Naive B cell (primary cell): ENCODE measurements around the gene TSC1. TPM values are rescaled to one million over a fixed set of nuclear protein-coding genes. Genes with fewer than 3 reads are reported as not detected.

ENCODE experiments used
- ATAC-seq, 2 donors: fragments of 150-1000 bp; cut with Tn5 transposase; 2 replicates each; pipeline ENCODE4 v1.10.0; 2021; ENCODE audit warnings: low read depth in 2 of 2, mild to moderate bottlenecking in 2 of 2, moderate library complexity in 2 of 2
- DNase-seq: peaks from one replicate; pipeline ENCODE4 v3.0.0; 2022
- H3K27ac Mint-ChIP-seq, 6 donors: one replicate each; pipeline ENCODE4 v1.8.0; 2020 to 2022; ENCODE audit warnings: mild to moderate bottlenecking in 6 of 6, mixed read lengths in 6 of 6, moderate library complexity in 5 of 6, inconsistent platforms in 2 of 6
- H3K27me3 Mint-ChIP-seq, 3 donors: one replicate each; pipeline ENCODE4 v1.8.0; 2021 to 2022; ENCODE audit warnings: mixed read lengths in 3 of 3, mild to moderate bottlenecking in 1 of 3
- H3K36me3 Mint-ChIP-seq, 2 donors: one replicate each; pipeline ENCODE4 v1.8.0; 2020 to 2022; ENCODE audit warnings: mixed read lengths in 2 of 2, inconsistent platforms in 1 of 2, mild to moderate bottlenecking in 1 of 2
- H3K4me1 Mint-ChIP-seq, 3 donors: one replicate each; pipeline ENCODE4 v1.8.0; 2020 to 2022; ENCODE audit warnings: mixed read lengths in 3 of 3, inconsistent platforms in 1 of 3, mild to moderate bottlenecking in 1 of 3, moderate library complexity in 1 of 3
- H3K4me3 Mint-ChIP-seq, 8 donors: one replicate each; pipeline ENCODE4 v1.8.0; 2020 to 2022; ENCODE audit warnings: mild to moderate bottlenecking in 8 of 8, mixed read lengths in 8 of 8, moderate library complexity in 8 of 8, inconsistent platforms in 2 of 8
- H3K9me3 Mint-ChIP-seq, 7 donors: one replicate each; pipeline ENCODE4 v1.8.0; 2020 to 2022; ENCODE audit warnings: mixed read lengths in 7 of 7, mild to moderate bottlenecking in 5 of 7, inconsistent platforms in 2 of 7, moderate library complexity in 1 of 7
- polyA plus RNA-seq, 6 donors: library from polyadenylated mRNA; unstranded; fragments of 300-500 nt; fragmentation: Illumina TruSeq; gene quantifications; one replicate each; pipeline ENCODE4 v1.2.3, GENCODE V29; 2021; ENCODE audit warnings: low read depth in 6 of 6

TSC1 gene
- polyA plus RNA-seq, 6 donors from 2014 or later = 1.00 to 14.4 (median 8.6) TPM

DNA sequence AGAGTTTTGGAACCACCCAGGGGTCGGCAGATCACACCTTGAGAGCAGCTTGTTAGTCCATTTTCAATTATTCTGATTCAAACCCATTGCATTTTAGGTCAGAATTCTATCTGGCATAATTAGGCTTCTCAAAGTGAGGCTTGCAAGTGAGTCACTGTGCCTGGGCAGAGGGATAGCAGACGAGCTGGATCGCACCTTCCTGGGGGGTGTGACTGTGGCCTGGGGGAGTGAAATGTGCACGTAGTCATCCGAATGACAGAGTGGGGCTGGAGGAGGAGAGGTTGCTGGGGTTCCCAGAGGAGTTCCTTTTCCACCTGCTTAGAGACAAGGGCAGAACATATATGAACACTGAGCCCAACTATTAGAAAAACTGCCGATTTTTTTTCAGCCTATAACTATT lies 34.0 kb downstream of the TSC1 start:
- Mint-ChIP-seq H3K36me3 (peaks cover 8 to 29% of the 10 kb centered on the region in 2 donors), H3K27ac (no peak overlapping the region), H3K4me3 (no peak overlapping the region), H3K4me1 (no peaks in the 10 kb centered on the region), H3K27me3 (no peaks in the 10 kb centered on the region), H3K9me3 (no peaks in the 10 kb centered on the region)
- no peak for DNase-seq
- ATAC-seq = no peak

DNA sequence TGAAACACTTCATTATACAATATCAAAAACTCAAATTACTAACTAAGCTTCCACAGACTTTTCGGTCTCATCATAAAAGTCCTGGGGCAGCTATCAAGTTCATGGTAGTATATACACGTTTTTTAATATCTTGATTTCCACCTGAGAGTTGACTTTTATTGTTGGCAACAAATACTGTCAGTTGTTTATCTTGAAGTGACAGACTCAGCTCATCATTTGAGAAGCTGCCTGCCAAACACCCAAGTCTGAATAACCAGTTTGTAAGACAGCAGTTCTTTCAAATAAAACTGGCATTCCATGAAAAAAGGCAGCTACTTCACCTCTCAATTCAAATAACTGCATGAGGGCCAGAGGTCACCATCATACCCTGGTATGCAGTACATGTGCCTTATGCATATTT lies 35.1 kb downstream of the TSC1 start:
- H3K36me3 Mint-ChIP-seq = peaks cover 8 to 27% of the 10 kb centered on the region in 2 donors
- no peaks in the 10 kb centered on the region for H3K9me3 Mint-ChIP-seq
- no peak overlapping the region for H3K27ac Mint-ChIP-seq
- ATAC-seq = no peak
- no peak for DNase-seq
- no peaks in the 10 kb centered on the region for H3K4me1 Mint-ChIP-seq
- H3K27me3 Mint-ChIP-seq = no peaks in the 10 kb centered on the region
- H3K4me3 Mint-ChIP-seq = no peak overlapping the region

DNA sequence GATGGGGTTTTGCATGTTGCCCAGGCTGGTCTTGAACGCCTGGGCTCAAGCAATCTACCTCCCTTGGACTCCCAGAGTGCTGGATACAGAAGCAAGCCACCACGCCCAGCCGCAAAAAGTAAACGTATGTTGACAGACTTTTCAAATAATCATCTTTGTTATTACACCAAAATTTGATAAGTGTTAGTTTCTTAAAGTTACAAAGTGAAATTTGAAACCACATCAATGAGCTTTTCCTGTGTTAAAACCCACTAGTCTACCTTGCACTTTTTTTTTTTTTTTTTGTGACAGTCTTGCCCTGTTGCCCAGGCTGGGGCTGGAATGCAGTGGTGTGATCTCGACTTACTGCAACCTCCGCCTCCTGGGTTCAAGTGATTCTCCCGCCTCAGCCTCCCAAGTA lies 35.8 kb downstream of the TSC1 start:
- Mint-ChIP-seq H3K4me1 (no peaks in the 10 kb centered on the region), H3K4me3 (no peak overlapping the region), H3K36me3 (peaks cover 8 to 27% of the 10 kb centered on the region in 2 donors), H3K9me3 (no peaks in the 10 kb centered on the region), H3K27me3 (no peaks in the 10 kb centered on the region), H3K27ac (no peak overlapping the region)
- no peak for ATAC-seq
- DNase-seq = no peak

DNA sequence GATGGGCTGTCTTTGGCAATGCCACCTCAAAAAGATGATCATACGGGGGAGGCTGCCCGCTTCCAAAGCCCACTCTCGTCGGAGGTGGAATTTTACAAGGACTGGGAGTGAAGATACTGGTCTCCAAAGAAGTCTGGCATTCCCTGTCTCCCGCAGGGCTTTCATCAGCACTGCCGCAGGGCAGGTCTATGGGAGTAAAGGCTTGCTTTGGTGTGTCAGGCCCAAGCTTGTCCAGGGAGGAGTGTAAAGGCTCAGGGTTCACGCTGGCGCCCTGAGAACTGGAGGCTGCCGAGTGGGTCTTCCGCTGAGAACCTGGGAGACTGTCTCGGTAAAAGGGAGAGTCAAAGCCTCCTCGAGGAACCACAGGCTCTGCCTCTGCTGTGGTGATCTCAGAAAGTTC lies 38.7 kb downstream of the TSC1 start:
- H3K27me3 Mint-ChIP-seq = no peaks in the 10 kb centered on the region
- H3K36me3 Mint-ChIP-seq = peaks cover 7 to 13% of the 10 kb centered on the region in 2 donors
- H3K4me3 Mint-ChIP-seq = no peak overlapping the region
- H3K4me1 Mint-ChIP-seq = peaks cover 0 to 7% (median 4%) of the 10 kb centered on the region in 3 donors
- H3K27ac Mint-ChIP-seq = no peak overlapping the region
- no peak for ATAC-seq
- DNase-seq = no peak
- H3K9me3 Mint-ChIP-seq = no peaks in the 10 kb centered on the region

DNA sequence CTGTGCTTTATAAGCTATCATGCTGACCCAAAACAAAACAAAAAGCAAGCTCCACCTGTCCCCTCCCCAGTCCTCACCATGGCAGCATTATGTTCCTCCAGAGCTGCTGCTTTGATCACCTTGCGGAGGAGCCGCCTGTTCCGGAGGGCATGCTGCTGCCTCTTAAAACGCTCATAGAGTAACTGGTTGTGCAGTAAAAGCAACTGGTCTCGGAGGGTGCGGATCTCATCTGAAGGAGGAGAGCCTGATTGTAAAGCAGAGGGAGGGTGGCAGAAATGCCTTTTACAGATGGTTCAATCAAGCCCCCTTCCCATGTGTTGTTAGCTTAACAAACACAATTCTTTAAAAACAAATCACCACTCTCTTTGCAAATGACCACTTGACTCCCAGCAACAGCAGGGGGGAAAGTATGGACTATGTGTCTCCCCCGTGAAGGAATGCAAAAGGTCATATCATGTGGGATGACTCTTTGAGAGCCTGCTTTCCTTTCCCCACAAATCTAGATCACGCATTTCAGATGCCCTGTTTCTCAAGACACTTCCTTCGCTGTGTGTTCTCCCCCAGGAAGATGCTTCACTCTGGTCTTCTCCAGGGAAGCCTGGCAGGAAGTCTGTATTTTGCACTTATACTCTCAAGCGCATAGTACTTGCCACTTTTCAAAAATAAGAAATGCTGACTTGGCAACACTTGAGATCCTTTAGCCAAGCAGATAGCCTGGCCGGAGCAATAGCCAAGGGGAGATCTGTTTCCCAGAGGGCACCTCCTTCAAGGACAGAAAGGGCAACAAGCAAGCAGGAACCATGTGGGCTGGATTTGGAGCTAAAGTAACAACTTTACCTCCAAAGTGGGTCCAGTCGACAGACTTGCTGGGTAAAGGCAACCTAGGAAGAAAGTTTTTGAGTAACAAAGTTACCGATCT lies 40.6 kb downstream of the TSC1 start:
- no peak for DNase-seq
- peak overlapping the region in 2 of 6 donors; percentile 40 to 46 for H3K27ac Mint-ChIP-seq
- peaks cover 0 to 7% of the 10 kb centered on the region in 2 donors for H3K36me3 Mint-ChIP-seq
- ATAC-seq = no peak
- peak overlapping the region in 1 of 8 donors; percentile 37 for H3K4me3 Mint-ChIP-seq
- no peaks in the 10 kb centered on the region for H3K27me3 Mint-ChIP-seq
- no peaks in the 10 kb centered on the region for H3K9me3 Mint-ChIP-seq
- H3K4me1 Mint-ChIP-seq = peaks cover 0 to 7% (median 4%) of the 10 kb centered on the region in 3 donors

DNA sequence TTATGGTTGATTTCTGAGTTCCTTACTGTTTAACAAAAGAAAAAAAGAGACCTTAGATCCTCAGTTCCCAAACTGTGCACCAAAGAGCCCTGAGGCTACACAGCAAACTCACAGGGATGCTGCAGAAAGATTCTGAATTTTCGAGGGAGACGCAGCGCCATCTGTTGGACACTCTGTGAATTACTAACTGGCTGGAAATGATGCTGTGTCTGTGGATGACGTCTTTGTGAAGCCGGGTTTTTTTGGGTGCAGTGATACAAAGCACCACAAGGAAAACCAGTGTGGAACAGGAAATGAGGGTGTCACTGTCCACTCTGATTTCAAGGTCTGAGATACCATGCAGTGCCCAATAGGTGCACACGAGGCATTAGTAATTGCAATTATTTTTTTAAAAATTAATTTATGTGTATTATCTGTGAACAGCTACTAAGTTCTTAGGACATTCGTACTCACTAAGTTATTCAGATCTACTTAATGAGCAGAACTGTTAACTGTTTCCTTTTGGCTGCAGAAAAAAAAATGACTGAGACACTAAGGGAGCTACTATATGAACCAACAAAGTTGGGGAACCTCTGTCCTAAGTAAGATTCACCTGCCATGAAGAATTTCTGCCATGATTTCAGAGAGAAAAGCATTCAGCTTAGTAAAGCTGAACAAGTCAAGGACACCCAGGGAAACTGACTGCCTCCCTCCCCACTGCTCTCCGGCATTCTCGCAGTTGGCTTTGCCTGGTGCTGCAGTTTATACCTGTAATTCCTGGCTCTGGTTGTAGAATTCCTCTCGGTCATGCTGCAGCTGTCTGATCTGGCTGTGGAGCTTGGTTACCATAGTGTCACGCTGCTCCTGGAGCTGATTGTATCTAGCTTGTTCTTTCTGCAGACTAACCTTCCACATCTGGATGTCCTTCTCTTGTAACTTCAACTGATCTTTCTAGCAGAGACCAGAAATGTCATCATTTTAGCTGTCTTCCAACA lies 42.3 kb downstream of the TSC1 start:
- ATAC-seq = peak; percentile 98
- H3K36me3 Mint-ChIP-seq = peaks cover 5 to 11% of the 10 kb centered on the region in 2 donors
- H3K9me3 Mint-ChIP-seq = no peaks in the 10 kb centered on the region
- DNase-seq = peak; percentile 74
- peaks cover 0 to 7% (median 4%) of the 10 kb centered on the region in 3 donors for H3K4me1 Mint-ChIP-seq
- H3K27me3 Mint-ChIP-seq = no peaks in the 10 kb centered on the region
- peak overlapping the region in 1 of 8 donors; percentile 1 for H3K4me3 Mint-ChIP-seq
- peak overlapping the region in 3 of 6 donors; percentile 18 to 95 (median 73) for H3K27ac Mint-ChIP-seq

DNA sequence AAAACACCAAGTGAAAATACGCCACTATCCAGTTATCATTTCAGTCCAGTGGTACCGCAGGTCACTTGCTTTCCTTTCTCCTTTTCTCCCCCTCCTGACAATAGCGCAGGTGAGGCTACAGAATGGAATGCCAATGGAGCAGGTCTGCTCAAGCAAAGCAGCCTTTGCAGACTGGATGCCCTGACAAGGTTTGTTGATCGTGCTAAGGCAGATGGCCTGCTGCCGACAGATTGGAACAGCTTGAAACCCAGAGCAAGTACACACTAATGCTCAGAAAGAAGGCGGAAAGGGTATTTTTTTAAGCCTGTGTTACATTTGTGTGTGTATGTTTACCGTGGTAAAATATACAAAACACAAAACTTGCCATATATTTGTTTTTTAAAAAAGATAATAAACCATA lies 46.4 kb downstream of the TSC1 start:
- ATAC-seq (no peak), DNase-seq (no peak)
- Mint-ChIP-seq H3K36me3 (peaks cover 21 to 29% of the 10 kb centered on the region in 2 donors), H3K27me3 (no peaks in the 10 kb centered on the region), H3K4me1 (peaks cover 4 to 7% (median 6%) of the 10 kb centered on the region in 3 donors), H3K27ac (peak overlapping the region in 1 of 6 donors; percentile 68), H3K4me3 (no peak overlapping the region), H3K9me3 (no peaks in the 10 kb centered on the region)

DNA sequence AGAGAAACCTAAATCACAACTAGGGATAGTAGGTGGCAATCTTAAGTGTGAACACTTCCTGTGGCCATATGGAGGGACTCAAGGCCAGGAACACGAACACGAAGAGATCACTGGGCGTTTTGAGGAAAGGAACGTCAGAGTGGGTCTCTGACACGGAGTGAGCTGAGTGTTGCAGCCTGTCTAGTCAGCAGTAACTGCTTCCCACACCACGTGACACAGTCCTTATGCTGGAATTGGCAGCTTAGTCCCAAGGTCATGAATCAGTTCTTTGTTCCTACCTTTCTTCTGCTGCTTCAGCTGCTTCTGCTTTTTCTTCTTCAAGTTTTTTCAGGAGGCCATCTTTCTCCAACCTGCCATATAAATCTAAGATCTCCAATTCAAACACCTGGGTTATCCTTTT lies 47.5 kb downstream of the TSC1 start:
- no peaks in the 10 kb centered on the region for H3K27me3 Mint-ChIP-seq
- H3K27ac Mint-ChIP-seq = no peak overlapping the region
- no peak overlapping the region for H3K4me3 Mint-ChIP-seq
- H3K36me3 Mint-ChIP-seq = peaks cover 21 to 22% of the 10 kb centered on the region in 2 donors
- peaks cover 2 to 8% (median 5%) of the 10 kb centered on the region in 3 donors for H3K4me1 Mint-ChIP-seq
- ATAC-seq (no peak), DNase-seq (no peak)
- H3K9me3 Mint-ChIP-seq = no peaks in the 10 kb centered on the region

DNA sequence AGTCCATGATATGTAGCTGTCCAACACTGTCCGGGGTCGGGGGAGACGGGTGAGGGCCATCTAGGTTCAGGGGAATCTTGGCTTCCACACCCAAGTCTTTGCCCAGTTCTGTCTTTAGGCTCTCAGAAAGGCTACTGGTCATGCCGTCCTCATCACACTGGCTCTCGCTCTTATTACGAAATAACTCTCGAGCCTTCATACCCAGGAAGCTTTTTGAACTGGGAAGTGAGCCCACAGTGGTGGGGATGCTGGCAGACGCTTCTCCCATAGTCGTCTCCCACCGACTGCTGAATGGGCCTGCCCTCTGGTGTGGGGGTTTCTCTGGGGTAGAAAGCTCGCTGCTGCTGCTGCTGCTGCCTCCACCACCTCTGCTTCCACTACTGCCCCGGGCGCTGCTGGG lies 48.2 kb downstream of the TSC1 start:
- Mint-ChIP-seq H3K27ac (peak overlapping the region in 3 of 6 donors; percentile 44 to 76 (median 74)), H3K36me3 (peaks cover 21 to 22% of the 10 kb centered on the region in 2 donors)
- DNase-seq = no peak

DNA sequence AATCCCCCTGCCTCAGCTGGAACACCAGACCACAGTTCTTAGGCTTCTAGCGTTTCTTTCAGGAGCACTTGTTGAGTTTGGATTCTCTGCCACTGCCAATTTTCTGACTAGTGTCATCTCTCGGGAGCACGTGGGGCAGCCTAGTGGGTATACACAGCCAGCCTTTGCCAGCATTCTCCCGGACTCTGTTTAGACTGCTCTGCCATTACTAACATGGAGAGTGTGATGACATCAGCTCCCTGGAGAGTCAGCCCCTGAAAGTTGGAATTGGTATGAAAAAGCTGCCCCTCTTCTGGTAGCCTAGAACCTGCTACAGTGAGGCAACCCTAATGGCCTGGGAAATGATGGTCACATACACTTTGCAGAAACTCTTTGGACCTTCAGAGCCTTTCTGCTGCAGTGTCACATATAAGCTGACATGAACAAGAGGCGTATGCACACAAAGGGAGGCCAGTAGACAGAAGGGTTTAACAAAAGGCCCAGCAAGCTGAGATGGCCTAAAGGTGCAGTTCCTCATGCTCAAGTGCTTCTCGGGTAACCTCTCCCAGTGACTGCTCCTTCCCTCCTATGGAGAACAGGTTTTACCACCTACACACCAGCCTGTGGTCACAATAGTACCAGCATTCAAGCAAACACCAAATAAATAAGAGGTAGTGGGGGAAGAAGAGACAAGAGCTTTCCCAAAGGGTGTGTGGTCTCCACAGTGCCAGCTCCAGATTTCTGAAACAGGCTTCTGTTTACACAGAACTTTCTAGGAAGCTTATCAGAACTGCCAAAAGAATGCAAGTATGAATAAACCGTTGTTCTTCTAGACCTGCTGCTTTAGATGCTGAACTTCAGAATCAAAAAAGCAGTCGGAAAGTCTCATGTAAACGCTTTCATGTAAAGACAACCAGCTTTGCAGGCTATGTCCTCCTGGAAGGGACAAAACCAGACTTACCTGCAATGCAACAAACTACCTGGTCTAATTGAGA lies 49.3 kb downstream of the TSC1 start:
- peaks cover 0 to 16% (median 10%) of the 10 kb centered on the region in 3 donors for H3K4me1 Mint-ChIP-seq
- H3K27ac Mint-ChIP-seq = peak overlapping the region in 2 of 6 donors; percentile 6 to 73
- no peaks in the 10 kb centered on the region for H3K27me3 Mint-ChIP-seq
- no peaks in the 10 kb centered on the region for H3K9me3 Mint-ChIP-seq
- ATAC-seq (no peak), DNase-seq (no peak)
- H3K36me3 Mint-ChIP-seq = peaks cover 21 to 22% of the 10 kb centered on the region in 2 donors
- H3K4me3 Mint-ChIP-seq = no peak overlapping the region

More for the DNA sequence above, 48.2 kb downstream of the TSC1 start:
- H3K4me1 Mint-ChIP-seq = peaks cover 0 to 8% (median 2%) of the 10 kb centered on the region in 3 donors
- ATAC-seq = no peak
- H3K27me3 Mint-ChIP-seq = no peaks in the 10 kb centered on the region
- no peaks in the 10 kb centered on the region for H3K9me3 Mint-ChIP-seq
- H3K4me3 Mint-ChIP-seq = no peak overlapping the region

DNA sequence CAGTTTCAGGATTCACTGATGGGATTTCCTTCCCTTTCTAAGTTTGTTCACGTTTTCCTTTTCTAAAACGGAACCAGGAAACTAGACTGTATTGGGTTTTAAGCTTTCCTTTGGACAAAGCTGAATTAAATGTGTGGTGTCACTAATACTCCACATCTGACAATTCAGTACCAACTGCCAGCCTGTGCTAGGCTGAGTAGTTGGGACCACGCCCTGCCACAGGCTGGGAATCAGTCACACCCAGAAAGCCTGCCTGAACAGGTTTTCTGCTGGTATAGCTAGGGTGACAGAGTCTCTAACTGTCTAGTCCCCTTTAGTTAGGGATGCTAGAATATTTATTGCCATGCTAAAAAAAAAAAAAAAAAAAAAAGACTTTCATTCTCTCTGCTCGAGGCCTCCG lies 50.1 kb downstream of the TSC1 start:
- Mint-ChIP-seq H3K9me3 (no peaks in the 10 kb centered on the region), H3K4me1 (peaks cover 0 to 21% (median 17%) of the 10 kb centered on the region in 3 donors), H3K4me3 (no peak overlapping the region), H3K27ac (peak overlapping the region in 1 of 6 donors; percentile 39), H3K36me3 (peaks cover 21 to 22% of the 10 kb centered on the region in 2 donors), H3K27me3 (no peaks in the 10 kb centered on the region)
- ATAC-seq = no peak
- DNase-seq = no peak

DNA sequence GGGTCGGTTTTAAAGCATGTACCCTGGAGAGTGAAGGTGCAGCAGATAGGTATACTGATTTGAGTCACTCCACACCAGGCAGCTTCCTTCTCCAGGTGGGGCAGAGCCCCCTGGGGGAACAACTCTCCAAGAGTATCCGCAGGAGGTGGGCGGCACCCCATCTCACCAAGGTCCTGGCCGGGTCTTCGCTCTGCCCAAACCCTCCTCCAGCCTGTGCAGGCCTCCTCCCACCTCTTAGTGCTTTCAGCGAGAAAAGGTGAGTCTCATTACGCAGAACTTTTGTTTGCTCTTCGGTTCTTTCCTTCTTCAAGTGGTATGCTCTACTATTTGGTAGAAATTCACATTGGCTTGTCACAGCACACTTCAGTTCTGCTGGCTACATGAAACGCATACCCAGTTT lies 52.0 kb downstream of the TSC1 start:
- Mint-ChIP-seq H3K27ac (peak overlapping the region in 2 of 6 donors; percentile 7 to 18), H3K36me3 (peaks cover 18 to 21% of the 10 kb centered on the region in 2 donors), H3K9me3 (no peaks in the 10 kb centered on the region), H3K4me1 (peaks cover 12 to 39% (median 36%) of the 10 kb centered on the region in 3 donors), H3K27me3 (no peaks in the 10 kb centered on the region), H3K4me3 (no peak overlapping the region)
- DNase-seq (no peak), ATAC-seq (no peak)
